ENCODE measurements around the gene DNASE1L3. TPM values are rescaled to one million over a fixed set of nuclear protein-coding genes. Genes with fewer than 3 reads are reported as not detected.

DNASE1L3 gene
- total and polyA plus RNA-seq, 2 of the 8 experiments (the other 6 are each of a cell fraction or from before 2014, with no cell fraction given) = not detected

DNA sequence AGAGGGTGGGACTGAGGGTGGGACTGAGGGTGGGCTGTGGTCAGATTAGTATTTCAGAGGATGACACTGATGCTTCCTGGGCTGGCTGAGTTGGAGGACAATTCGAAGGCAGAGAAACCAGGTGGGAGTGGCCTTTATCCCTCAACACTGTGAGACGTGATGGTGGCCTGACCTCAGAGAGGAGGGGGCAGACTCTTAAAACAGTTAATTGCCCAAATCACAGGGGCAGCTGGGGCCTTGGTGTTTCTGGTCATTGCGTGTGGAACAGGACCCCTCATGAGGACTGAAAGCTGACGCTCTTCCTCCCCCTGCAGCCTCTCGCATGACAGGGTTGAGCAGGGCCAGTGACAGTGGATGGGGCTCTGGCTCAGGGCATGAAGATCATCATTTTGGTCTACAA lies 18.7 kb downstream of the DNASE1L3 start:
- Histone ChIP-seq H3K14ac (ENCODE audit: insufficient read length) (no peak overlapping the region), H3K27ac (ENCODE audit: low read depth, low read length) (no peak overlapping the region), H3K79me1 (ENCODE audit: low read depth, low read length) (no peaks in the 10 kb centered on the region), H3K18ac (ENCODE audit: extremely low read depth, low read length) (no peak overlapping the region), H3K9me3 (ENCODE audit: insufficient read depth in 2 of 2, low read depth in 1 of 2, low read length in 1 of 2) (no peaks in the 10 kb centered on the region), H4K5ac (ENCODE audit: insufficient read length, low read depth, low read length) (no peak overlapping the region), H3K56ac (replicated peaks; ENCODE audit: insufficient read length, low read depth, low read length) (no peak overlapping the region), H2BK12ac (ENCODE audit: low read depth, low read length) (no peak overlapping the region), H3K79me2 (ENCODE audit: control insufficient read depth in 1 of 2, insufficient read depth in 2 of 2, low read length in 2 of 2) (no peaks in the 10 kb centered on the region), H2BK15ac (ENCODE audit: low read length) (no peak overlapping the region), H3K9ac (replicated peaks in 1 of 4; ENCODE audit: extremely low read depth in 1 of 4, low read depth in 3 of 4, low read length in 3 of 4) (no peak overlapping the region), H3K27me3 (replicated peaks in 1 of 4; ENCODE audit: control insufficient read depth in 3 of 4, extremely low read depth in 1 of 4, insufficient read depth in 3 of 4, low read length in 3 of 4) (no peaks in the 10 kb centered on the region), H3K4me3 (ENCODE audit: extremely low read depth in 1 of 4, insufficient read depth in 2 of 4, low read depth in 3 of 4, low read length in 4 of 4) (no peak overlapping the region), H3K23me2 (ENCODE audit: low read depth, low read length) (no peaks in the 10 kb centered on the region), H2BK5ac (ENCODE audit: low read depth, low read length) (no peak overlapping the region), H3K4me2 (ENCODE audit: insufficient read depth in 1 of 2, low read depth in 2 of 2, low read length in 2 of 2) (no peak overlapping the region), H4K20me1 (replicated peaks in 1 of 2; ENCODE audit: control insufficient read depth in 1 of 2, insufficient read depth in 2 of 2, low read length in 2 of 2) (no peaks in the 10 kb centered on the region), H3K23ac (ENCODE audit: insufficient read length) (no peak overlapping the region), H3K4ac (replicated peaks; ENCODE audit: insufficient read length, low read depth, low read length) (no peak overlapping the region), H2AK5ac (ENCODE audit: low read depth, low read length) (no peak overlapping the region), H4K91ac (replicated peaks; ENCODE audit: insufficient read length, low read length) (no peak overlapping the region), H2BK20ac (ENCODE audit: low read length) (no peak overlapping the region), H2BK120ac (replicated peaks; ENCODE audit: low read depth, low read length) (no peak overlapping the region), H4K8ac (ENCODE audit: extremely low read depth, insufficient read depth, low read length) (no peak overlapping the region), H3K36me3 (ENCODE audit: control insufficient read depth in 2 of 4, insufficient read depth in 4 of 4, low read length in 3 of 4) (no peaks in the 10 kb centered on the region), H2AFZ (ENCODE audit: low read length) (no peak overlapping the region), H3K4me1 (replicated peaks in 1 of 4; ENCODE audit: control insufficient read depth in 3 of 4, insufficient read depth in 4 of 4, low read length in 3 of 4) (peaks cover 0 to 4% (median 1%) of the 10 kb centered on the region in 4 experiments; a peak in 2 of 7 replicates)
- DNase-seq (ENCODE audit: low read depth in 1 of 2, low spot score in 2 of 2) (no peak), FAIRE-seq (no peak)
- 86% methylated on average over 5 of the region's 5 CpGs; no CpG with 5 or more reads in 1 of the 2 experiments for WGBS, 2 experiments (ENCODE audit: extremely low coverage in 1 of 2, insufficient coverage in 1 of 2, insufficient read length in 1 of 2, insufficient replicate concordance in 2 of 2, low coverage in 1 of 2, low lambda C conversion rate in 2 of 2, missing lambda C conversion rate in 1 of 2)
- TF ChIP-seq YY1 (IDR thresholded peaks at IDR 0.05; ENCODE audit: low read depth, low read length) (no peak), MAFK (IDR thresholded peaks at IDR 0.05; ENCODE audit: low read depth, low read length) (no peak), SP1 (IDR thresholded peaks at IDR 0.05; ENCODE audit: low read depth, low read length) (no peak), SP4 (IDR thresholded peaks at IDR 0.05; ENCODE audit: low read length) (no peak), SAP30 (IDR thresholded peaks at IDR 0.05; ENCODE audit: insufficient read depth, insufficient replicate concordance, low read length) (no peak), EP300 (IDR thresholded peaks at IDR 0.05; ENCODE audit: borderline replicate concordance in 1 of 2, low read depth in 2 of 2, low read length in 2 of 2) (no peak), GTF2F1 (IDR thresholded peaks at IDR 0.05; ENCODE audit: borderline replicate concordance, low read depth, low read length) (no peak), ZNF274 (IDR thresholded peaks at IDR 0.05; ENCODE audit: borderline replicate concordance, extremely low read depth, low read length) (no peak)
- ChIA-PET CTCF (ENCODE audit: partially characterized antibody) (interaction anchor here (0.5 to 3.8 kb wide), 4 partner anchors 14 to 41 kb away, joined by 3 to 15 read pairs (median 4); no protein-coding TSS in a partner anchor), POLR2A (ENCODE audit: partially characterized antibody) (no interaction called here)

All from H1 (cell line).